Gastroesophageal sphincter (tissue), 3 donors: ENCODE data around the gene ZNRD2.

Experiments
- CTCF ChIP-seq, 4 experiments: fragments of 200-600 bp in 2 of 4; fragments of 450-650 bp in 2 of 4; sonication (generic) in 1 of 4; IDR thresholded peaks; one replicate each; pipeline ENCODE4 v1.5.1; 2017 to 2019; ENCODE audit warnings: antibody characterized with exemption in 4 of 4, mild to moderate bottlenecking in 2 of 4, moderate library complexity in 2 of 4
- EP300 ChIP-seq: sonication (generic); formaldehyde crosslinking; IDR thresholded peaks from one replicate; pipeline ENCODE4 v1.6.1; 2017; ENCODE audit warnings: antibody characterized with exemption, mild to moderate bottlenecking
- POLR2A ChIP-seq, 2 donors: fragments of 450-650 bp; IDR thresholded peaks; one replicate each; pipeline ENCODE4 v1.6.1; 2017; ENCODE audit warnings: antibody characterized with exemption in 2 of 2, mild to moderate bottlenecking in 2 of 2, moderate library complexity in 1 of 2
- POLR2AphosphoS5 ChIP-seq: sonication (generic); formaldehyde crosslinking; IDR thresholded peaks from one replicate; pipeline ENCODE4 v1.6.1; 2017; ENCODE audit warnings: antibody characterized with exemption

GRCh38 chr11:65599955-65600246, 29.6 kb downstream of the ZNRD2 start:
- no peak for TF ChIP-seq CTCF (IDR thresholded peaks at IDR 0.05)
- no peak for TF ChIP-seq POLR2A (IDR thresholded peaks at IDR 0.05)
- no peak for TF ChIP-seq POLR2AphosphoS5
- TF ChIP-seq EP300, result no peak
